Adrenal gland (tissue), 12 donors: ENCODE measurements around the gene GGTA1. TPM values are rescaled to one million over a fixed set of nuclear protein-coding genes. Genes with fewer than 3 reads are reported as not detected.

Source experiments
- DNase-seq, 7 donors: peaks; one replicate each; pipeline ENCODE4 v3.0.0-alpha.2; 2019 to 2020
- H3K27ac ChIP-seq, 5 donors: fragments of 200-600 bp; sonication (generic) in 4 of 5; 1 replicate in 3 of 5; 2 replicates in 2 of 5; pipeline versions ENCODE4 v1.5.1 to v1.8.0; 2016 to 2020; ENCODE audit warnings: mild to moderate bottlenecking in 1 of 5
- H3K27me3 ChIP-seq: fragments of 200-600 bp; 2 replicates; pipeline ENCODE4 v1.8.0; 2021
- H3K36me3 ChIP-seq, 2 donors: fragments of 200-600 bp; replicated peaks in 1 of 2; 1 replicate in 1 of 2; 2 replicates in 1 of 2; pipeline versions ENCODE4 v1.5.1 to v1.8.0; 2018 to 2022
- H3K4me1 ChIP-seq, 2 donors: fragments of 200-600 bp; replicated peaks in 1 of 2; 1 replicate in 1 of 2; 2 replicates in 1 of 2; pipeline versions ENCODE4 v1.5.1 to v1.8.0; 2018 to 2021
- H3K4me3 ChIP-seq, 4 donors: fragments of 200-600 bp; sonication (generic) in 3 of 4; one replicate each; pipeline ENCODE4 v1.5.1; 2016 to 2018
- H3K9me3 ChIP-seq, 3 donors: fragments of 200-600 bp; sonication (generic) in 1 of 3; replicated peaks in 1 of 3; 1 replicate in 2 of 3; 2 replicates in 1 of 3; pipeline versions ENCODE4 v1.5.1 to v1.8.0; 2016 to 2021
- POLR2A ChIP-seq, 2 donors: fragments of 450-650 bp; IDR thresholded peaks; one replicate each; pipeline ENCODE4 v1.6.1; 2017; ENCODE audit warnings: antibody characterized with exemption in 2 of 2, mild to moderate bottlenecking in 2 of 2, moderate library complexity in 1 of 2
- WGBS, 4 donors: extraction: QIAGEN DNeasy Blood & Tissue Kit in 2 of 4; methylation state at CpG; one replicate each; pipeline versions ENCODE4 v1.1.5 to v1.1.7; 2013 to 2017; 5-methylcytosine and 5-hydroxymethylcytosine counted together
- intact Hi-C, 2 donors: fragments of 100-400 bp; cut with DNase I; formaldehyde crosslinking; loops; one replicate each; pipeline versions ENCODE4 v1.14.1 to v1.15.0; 2022 to 2023
- polyA plus RNA-seq, 3 donors: library from polyadenylated mRNA; stranded (reverse); fragments of 200-250 nt in 2 of 3; fragments of 350-450 nt in 1 of 3; fragmentation: Illumina TruSeq in 1 of 3; extraction: RNeasy Lipid Tissue Mini Kit (QIAGEN cat#74804) in 1 of 3; gene quantifications; one replicate each; pipeline ENCODE4 v1.2.3, GENCODE V29; 2013 to 2014
- total RNA-seq, 9 donors: library from RNA; depleted of rRNA in 4 of 9; stranded (reverse); fragments of >200 nt in 4 of 9; fragments of 120-200 nt in 1 of 9; fragmentation: NEBNext Ultra II Directional in 1 of 9; extraction: Animal tissue kit (Norgen Biotek cat#: 25700) in 1 of 9; gene quantifications; one replicate each; pipeline versions ENCODE4 v1.1.0 to v1.2.4, GENCODE V29; 2013 to 2023
- TF ChIP-seq, protein P1 (sequence below), 6 experiments: fragments of 450-650 bp in 4 of 6; fragments of 200-600 bp in 2 of 6; sonication (generic) in 1 of 6; IDR thresholded peaks; 1 replicate in 5 of 6; 2 replicates in 1 of 6; pipeline versions ENCODE4 v1.5.1 to v1.8.0; 2016 to 2021; ENCODE audit warnings: antibody characterized with exemption in 6 of 6, mild to moderate bottlenecking in 2 of 6, moderate library complexity in 1 of 6
- donor health status: healthy with polysubstance abuse.
- donor health status: Bipolar disorder and iron deficiency.
- donor health status: DM: yes; HTN: yes; CAD: no.
- donor health status: DM: no; HTN: no; CAD: no.
- donor health status: DM: no; HTN: no; CAD: no.
- donor health status: DM: yes; HTN: yes; CAD: no.

The GGTA1 gene
- total and polyA plus RNA-seq, 12 donors: 1.5 to 34.1 (median 8.7) TPM

GRCh38 chr9:121537283-121537682 is 37.6 kb upstream of the GGTA1 start:
- Histone ChIP-seq H3K36me3 (no peaks in the 10 kb centered on the region), H3K4me3 (no peak overlapping the region), H3K27ac (no peak overlapping the region), H3K27me3 (no peaks in the 10 kb centered on the region), H3K4me1 (no peaks in the 10 kb centered on the region), H3K9me3 (no peaks in the 10 kb centered on the region)
- intact Hi-C loops: no loop called here
- TF ChIP-seq, protein P1, sequence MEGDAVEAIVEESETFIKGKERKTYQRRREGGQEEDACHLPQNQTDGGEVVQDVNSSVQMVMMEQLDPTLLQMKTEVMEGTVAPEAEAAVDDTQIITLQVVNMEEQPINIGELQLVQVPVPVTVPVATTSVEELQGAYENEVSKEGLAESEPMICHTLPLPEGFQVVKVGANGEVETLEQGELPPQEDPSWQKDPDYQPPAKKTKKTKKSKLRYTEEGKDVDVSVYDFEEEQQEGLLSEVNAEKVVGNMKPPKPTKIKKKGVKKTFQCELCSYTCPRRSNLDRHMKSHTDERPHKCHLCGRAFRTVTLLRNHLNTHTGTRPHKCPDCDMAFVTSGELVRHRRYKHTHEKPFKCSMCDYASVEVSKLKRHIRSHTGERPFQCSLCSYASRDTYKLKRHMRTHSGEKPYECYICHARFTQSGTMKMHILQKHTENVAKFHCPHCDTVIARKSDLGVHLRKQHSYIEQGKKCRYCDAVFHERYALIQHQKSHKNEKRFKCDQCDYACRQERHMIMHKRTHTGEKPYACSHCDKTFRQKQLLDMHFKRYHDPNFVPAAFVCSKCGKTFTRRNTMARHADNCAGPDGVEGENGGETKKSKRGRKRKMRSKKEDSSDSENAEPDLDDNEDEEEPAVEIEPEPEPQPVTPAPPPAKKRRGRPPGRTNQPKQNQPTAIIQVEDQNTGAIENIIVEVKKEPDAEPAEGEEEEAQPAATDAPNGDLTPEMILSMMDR (IDR thresholded peaks at IDR 0.05): no peak
- TF ChIP-seq POLR2A (IDR thresholded peaks at IDR 0.05): no peak
- 39 to 58% (median 49%) methylated on average over 5 of the region's 5 CpGs for WGBS, 4 donors
- DNase-seq: no peak

DNA sequence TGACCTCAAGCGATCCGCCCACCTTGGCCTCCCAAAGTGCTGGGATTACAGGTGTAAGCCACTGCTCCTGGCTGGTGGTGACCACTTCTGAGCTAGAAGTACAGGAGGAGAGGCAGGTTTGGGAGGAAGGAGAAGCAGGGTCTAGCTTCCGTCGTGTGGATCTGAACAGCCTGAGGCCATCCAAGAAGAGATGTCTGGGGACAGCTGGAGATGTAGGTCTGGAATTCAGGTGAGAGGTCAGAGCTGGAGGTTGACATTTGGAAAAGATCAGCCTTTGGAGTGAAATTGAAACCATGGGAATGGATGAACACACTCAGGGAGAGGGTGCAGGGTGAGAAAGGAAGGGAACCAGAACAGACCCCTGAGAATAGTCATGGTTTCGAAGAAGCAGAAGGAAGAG is 33.2 kb upstream of the GGTA1 start:
- DNase-seq: no peak
- Histone ChIP-seq H3K27ac (no peak overlapping the region), H3K36me3 (no peaks in the 10 kb centered on the region), H3K27me3 (no peaks in the 10 kb centered on the region), H3K4me3 (no peak overlapping the region), H3K9me3 (no peaks in the 10 kb centered on the region), H3K4me1 (peaks cover 8 to 9% of the 10 kb centered on the region in 2 donors)
- intact Hi-C loops: no loop called here
- 90 to 94% (median 93%) methylated on average over 5 of the region's 5 CpGs for WGBS, 4 donors
- TF ChIP-seq, protein P1 (IDR thresholded peaks at IDR 0.05): no peak
- TF ChIP-seq POLR2A (IDR thresholded peaks at IDR 0.05): no peak

GRCh38 chr9:121529237-121529987 is 29.8 kb upstream of the GGTA1 start:
- H3K9me3 ChIP-seq: no peaks in the 10 kb centered on the region
- TF ChIP-seq POLR2A (IDR thresholded peaks at IDR 0.05): no peak
- TF ChIP-seq, protein P1 (IDR thresholded peaks at IDR 0.05): no peak
- H3K4me3 ChIP-seq: no peak overlapping the region
- WGBS, 4 donors: 12 to 20% (median 14%) methylated on average over 6 to 11 of the region's 11 CpGs
- peak overlapping the region in 2 of 5 donors; percentile 41 to 59 for H3K27ac ChIP-seq
- H3K27me3 ChIP-seq: no peaks in the 10 kb centered on the region
- H3K4me1 ChIP-seq: peaks cover 8 to 9% of the 10 kb centered on the region in 2 donors
- peak; percentile 89 to 98 (median 96) for DNase-seq
- no peaks in the 10 kb centered on the region for H3K36me3 ChIP-seq
- intact Hi-C loops: no loop called here

GRCh38 chr9:121528642-121529041 is 29.0 kb upstream of the GGTA1 start:
- Histone ChIP-seq H3K36me3 (no peaks in the 10 kb centered on the region), H3K9me3 (no peaks in the 10 kb centered on the region), H3K4me1 (peaks cover 8 to 9% of the 10 kb centered on the region in 2 donors), H3K27ac (no peak overlapping the region), H3K27me3 (no peaks in the 10 kb centered on the region), H3K4me3 (no peak overlapping the region)
- intact Hi-C loops: no loop called here
- no peak for TF ChIP-seq POLR2A (IDR thresholded peaks at IDR 0.05)
- TF ChIP-seq, protein P1 (IDR thresholded peaks at IDR 0.05): no peak
- DNase-seq: no peak
